HepG2 (cell line): Measurements from ENCODE around the gene ZCCHC3. TPM values are rescaled to one million over a fixed set of nuclear protein-coding genes. Genes with fewer than 3 reads are reported as not detected.

Experiments used
- GABPA ChIP-seq, 2 experiments: IDR thresholded peaks; 2 replicates each; pipeline ENCODE4 v1.6.1; 2011 to 2016; ENCODE audit warnings: low read depth in 2 of 2, low read length in 1 of 2, missing biosample characterization in 1 of 2, missing genetic modification characterization in 1 of 2
- GPN1 ChIP-seq: sonication (generic); formaldehyde crosslinking; IDR thresholded peaks from 2 replicates; pipeline ENCODE4 v1.5.1; 2020; ENCODE audit warnings: missing genetic modification reagents, borderline replicate concordance
- HNRNPL ChIP-seq: fragments of 200-400 bp; formaldehyde crosslinking; IDR thresholded peaks from 2 replicates; pipeline ENCODE4 v1.6.1; 2017; ENCODE audit warnings: mild to moderate bottlenecking, low read depth, low read length
- IKZF4 ChIP-seq: sonication (generic); formaldehyde crosslinking; IDR thresholded peaks from 2 replicates; pipeline ENCODE4 v1.5.1; 2020; ENCODE audit warnings: borderline replicate concordance, mild to moderate bottlenecking, low read depth, missing genetic modification reagents; ENCODE audit errors: not compliant biosample characterization
- JUND ChIP-seq: sonication (generic); formaldehyde crosslinking; IDR thresholded peaks from 2 replicates; pipeline ENCODE4 v1.8.0; 2022; ENCODE audit warnings: mild to moderate bottlenecking, missing genetic modification reagents
- KDM3A ChIP-seq: IDR thresholded peaks from 2 replicates; pipeline ENCODE4 v1.6.1; 2018; ENCODE audit warnings: low read depth, missing compliant biosample characterization
- MAZ ChIP-seq, 2 experiments: sonication (generic) in 1 of 2; formaldehyde crosslinking in 1 of 2; IDR thresholded peaks; 2 replicates each; pipeline versions ENCODE4 v1.5.0 to v1.6.1; 2012 to 2020; ENCODE audit warnings: low read depth in 2 of 2, mild to moderate bottlenecking in 2 of 2, borderline replicate concordance in 1 of 2, improper control_type of control experiment in 1 of 2, low read length in 1 of 2, missing genetic modification reagents in 1 of 2, moderate library complexity in 1 of 2
- NONO ChIP-seq, 2 experiments: fragments of 450-650 bp in 1 of 2; sonication (generic) in 1 of 2; formaldehyde crosslinking in 1 of 2; IDR thresholded peaks in 1 of 2; conservative IDR thresholded peaks in 1 of 2; 2 replicates each; pipeline versions ENCODE4 v1.6.1 to v1.8.0; 2017 to 2022; ENCODE audit warnings: mild to moderate bottlenecking in 1 of 2, missing genetic modification reagents in 1 of 2, moderate library complexity in 1 of 2
- PRDM4 ChIP-seq: sonication (generic); formaldehyde crosslinking; IDR thresholded peaks from 2 replicates; pipeline ENCODE4 v1.9.0; 2021; ENCODE audit warnings: missing genetic modification reagents, borderline replicate concordance
- SIN3B ChIP-seq: fragments of 150-350 bp; IDR thresholded peaks from 2 replicates; pipeline ENCODE4 v1.6.1; 2014; ENCODE audit warnings: low read length
- SRSF9 ChIP-seq: fragments of 200-400 bp; formaldehyde crosslinking; IDR thresholded peaks from 2 replicates; pipeline ENCODE4 v1.6.1; 2018; ENCODE audit warnings: borderline replicate concordance, mild to moderate bottlenecking, low read depth, low read length; ENCODE audit not compliant: insufficient read depth, poor library complexity, severe bottlenecking
- ZBTB26 ChIP-seq: IDR thresholded peaks from 2 replicates; pipeline ENCODE4 v1.6.1; 2016; ENCODE audit warnings: missing compliant biosample characterization, missing genetic modification reagents, borderline replicate concordance
- ZBTB49 ChIP-seq: sonication (generic); formaldehyde crosslinking; IDR thresholded peaks from 2 replicates; pipeline ENCODE4 v1.4.0; 2020; ENCODE audit warnings: missing genetic modification reagents, borderline replicate concordance
- ZBTB7A ChIP-seq: sonication (generic); formaldehyde crosslinking; IDR thresholded peaks from 2 replicates; pipeline ENCODE4 v1.8.0; 2022; ENCODE audit warnings: mild to moderate bottlenecking, missing genetic modification reagents
- ZFP90 ChIP-seq: sonication (generic); formaldehyde crosslinking; IDR thresholded peaks from 2 replicates; pipeline ENCODE4 v1.8.0; 2022; ENCODE audit warnings: missing genetic modification reagents, mild to moderate bottlenecking, inconsistent platforms, borderline replicate concordance
- ZMAT3 ChIP-seq: sonication (generic); formaldehyde crosslinking; conservative IDR thresholded peaks from 2 replicates; pipeline ENCODE4 v1.7.0; 2021; ENCODE audit warnings: missing genetic modification reagents
- ZNF101 ChIP-seq: sonication (generic); formaldehyde crosslinking; IDR thresholded peaks from 2 replicates; pipeline ENCODE4 v1.4.0; 2020; ENCODE audit warnings: mild to moderate bottlenecking, low read depth, missing genetic modification reagents, borderline replicate concordance
- ZNF207 ChIP-seq: fragments of 450-650 bp; IDR thresholded peaks from 2 replicates; pipeline ENCODE4 v1.6.1; 2016; ENCODE audit warnings: antibody characterized with exemption, borderline replicate concordance
- ZNF337 ChIP-seq: sonication (generic); formaldehyde crosslinking; IDR thresholded peaks from 2 replicates; pipeline ENCODE4 v1.5.1; 2020; ENCODE audit warnings: missing genetic modification reagents, low read depth, mild to moderate bottlenecking, borderline replicate concordance
- ZNF460 ChIP-seq: sonication (generic); formaldehyde crosslinking; IDR thresholded peaks from 2 replicates; pipeline ENCODE4 v1.5.1; 2020; ENCODE audit warnings: missing genetic modification reagents, mild to moderate bottlenecking, borderline replicate concordance
- polyA plus RNA-seq, 8 experiments: library from polyadenylated mRNA; depleted of rRNA in 3 of 8; stranded (reverse) in 7 of 8; unstranded in 1 of 8; fragments of >200 nt; fragmentation: Illumina TruSeq in 4 of 8; extraction: Trizol in 4 of 8; gene quantifications; 2 replicates each; pipeline versions ENCODE4 v1.2.1 to v1.2.3, GENCODE V29; 2011 to 2016; ENCODE audit warnings: low read depth in 4 of 8, missing spikeins in 1 of 8, mixed read lengths in 1 of 8; ENCODE audit not compliant: insufficient read depth in 1 of 8
- total RNA-seq, 5 experiments: library from RNA; depleted of rRNA; stranded (reverse); fragments of >200 nt; fragmentation: Illumina TruSeq; extraction: Trizol; gene quantifications; 2 replicates each; pipeline ENCODE4 v1.2.3, GENCODE V29; 2016; ENCODE audit warnings: low read depth in 1 of 5

The ZCCHC3 gene
- total and polyA plus RNA-seq, 2 of the 13 experiments (the other 11 are each of a cell fraction or from before 2014, with no cell fraction given): 46.6 to 63.0 TPM

- peak; percentile 95 for TF ChIP-seq ZBTB49
- TF ChIP-seq ZNF337 (CRISPR knock-in tag): no peak
- peak; percentile 91 for TF ChIP-seq IKZF4 (CRISPR knock-in tag)
- TF ChIP-seq NONO (IDR thresholded peaks at IDR 0.05): no peak
- TF ChIP-seq NONO (CRISPR knock-in tag; conservative IDR thresholded peaks at IDR 0.05): peak; percentile 100
- TF ChIP-seq ZNF207: no peak
- peak; percentile 96 for TF ChIP-seq ZBTB7A
- no peak; the same call in 1 of the 2 replicates for TF ChIP-seq ZNF460 (CRISPR knock-in tag)
- no peak; the same call in 1 of the 2 replicates for TF ChIP-seq GPN1 (CRISPR knock-in tag)
- TF ChIP-seq ZNF101 (CRISPR knock-in tag): peak; percentile 97; the same call in 1 of the 2 replicates
- TF ChIP-seq ZFP90 (CRISPR knock-in tag): peak; percentile 89
- TF ChIP-seq MAZ (IDR thresholded peaks at IDR 0.05; ENCODE audit: borderline replicate concordance, low read depth, low read length): peak; percentile 92
- TF ChIP-seq MAZ (CRISPR knock-in tag; IDR thresholded peaks at IDR 0.05; ENCODE audit: low read depth): peak; percentile 100
- TF ChIP-seq ZBTB26 (CRISPR knock-in tag): no peak; the same call in 1 of the 2 replicates
- TF ChIP-seq ZMAT3 (CRISPR knock-in tag): peak; percentile 99
- peak; percentile 57; the same call in 1 of the 2 replicates for TF ChIP-seq JUND (CRISPR knock-in tag)
- TF ChIP-seq GABPA (IDR thresholded peaks at IDR 0.05; ENCODE audit: low read depth, low read length): no peak
- no peak for TF ChIP-seq GABPA (CRISPR knock-in tag; IDR thresholded peaks at IDR 0.05; ENCODE audit: low read depth)
- 0 out of 2 replicates have a peak, but pooled peaks have one; percentile 18 for TF ChIP-seq SIN3B
- peak; percentile 93; the same call in 1 of the 2 replicates for TF ChIP-seq KDM3A (CRISPR knock-in tag)
- 0 out of 2 replicates have a peak, but pooled peaks have one; percentile 74 for TF ChIP-seq PRDM4 (CRISPR knock-in tag)
- peak; percentile 97 for TF ChIP-seq HNRNPL
- TF ChIP-seq SRSF9: no peak
These were observed 27.0 kb downstream of the ZCCHC3 start (continued) for GRCh38 chr20:324177-325044.
